Eye (tissue), 1 donor: Measurements from ENCODE around the gene IKBKE.

ENCODE experiments used
- DNase-seq: peaks from one replicate; pipeline ENCODE4 v3.0.0-alpha.2; 2015

The IKBKE gene

GRCh38 chr1:206455666-206456344 lies 14.5 kb upstream of the IKBKE start:
- peak; percentile 62 for DNase-seq

GRCh38 chr1:206456577-206457370 lies 13.5 kb upstream of the IKBKE start:
- DNase-seq: no peak

GRCh38 chr1:206457408-206458120 lies 12.7 kb upstream of the IKBKE start:
- DNase-seq: no peak

GRCh38 chr1:206459703-206460102 lies 10.6 kb upstream of the IKBKE start:
- no peak for DNase-seq

- DNase-seq: no peak
Observed at GRCh38 chr1:206460836-206461426, 9.3 kb upstream of the IKBKE start.

GRCh38 chr1:206461602-206462455 lies 8.4 kb upstream of the IKBKE start:
- peak; percentile 92 for DNase-seq

- DNase-seq: no peak
Observed at GRCh38 chr1:206463137-206463536, 7.1 kb upstream of the IKBKE start.

GRCh38 chr1:206463911-206464310 lies 6.4 kb upstream of the IKBKE start:
- no peak for DNase-seq

- DNase-seq: no peak
Observed at GRCh38 chr1:206464456-206464964, 5.8 kb upstream of the IKBKE start.

GRCh38 chr1:206465951-206466350 lies 4.3 kb upstream of the IKBKE start:
- DNase-seq: no peak

- DNase-seq: no peak
Observed at GRCh38 chr1:206466840-206467649, 3.2 kb upstream of the IKBKE start.

- no peak for DNase-seq
Observed at GRCh38 chr1:206467915-206468314, 2.4 kb upstream of the IKBKE start.

- no peak for DNase-seq
Observed at GRCh38 chr1:206468571-206468970, 1.7 kb upstream of the IKBKE start.

GRCh38 chr1:206469411-206469932 lies 804 bp upstream of the IKBKE start:
- DNase-seq: no peak

GRCh38 chr1:206470692-206471414 lies 577 bp downstream of the IKBKE start:
- peak; percentile 55 for DNase-seq

- no peak for DNase-seq
Observed at GRCh38 chr1:206471415-206471801, 1.1 kb downstream of the IKBKE start.

GRCh38 chr1:206472024-206472423 lies 1.7 kb downstream of the IKBKE start:
- DNase-seq: no peak

GRCh38 chr1:206472454-206472853 lies 2.2 kb downstream of the IKBKE start:
- DNase-seq: no peak

GRCh38 chr1:206472886-206473285 lies 2.6 kb downstream of the IKBKE start:
- DNase-seq: no peak

- no peak for DNase-seq
Observed at GRCh38 chr1:206476058-206476457, 5.8 kb downstream of the IKBKE start.
